ENCODE data around the gene OR2T35. TPM values are rescaled to one million over a fixed set of nuclear protein-coding genes. Genes with fewer than 3 reads are reported as not detected.

Gene OR2T35
- total and polyA plus RNA-seq, 2 donors (not counting 1 experiment from before 2014, with no cell fraction given): not detected

GRCh38 chr1:248597589-248597988 lies 47.5 kb downstream of the OR2T35 start, which contains the start of gene OR2T10:
TSS of gene OR2T10 (minus strand) at chr1:248597700. CDS start at chr1:248593768, 3,932 bp downstream.
- H3K4me2 ChIP-seq (ENCODE audit: extremely low read depth, insufficient read depth, low read length): no peak within 1 kb of the TSS
- H3K9ac ChIP-seq (ENCODE audit: insufficient read depth, low read length): no peak within 1 kb of the TSS
- no peak within 1 kb of the TSS for H3K27ac ChIP-seq (ENCODE audit: insufficient read depth, low read length)
- H3K4me3 ChIP-seq (replicated peaks in 1 of 4; ENCODE audit: control extremely low read depth in 1 of 4, insufficient read depth in 1 of 4, low read depth in 3 of 4, low read length in 4 of 4): no peak within 1 kb of the TSS
- TF ChIP-seq EZH2 (IDR thresholded peaks at IDR 0.05; ENCODE audit: low read length, missing control alignments) (no peak), CTCF (conservative IDR thresholded peaks at IDR 0.05 in 1 of 2, IDR thresholded peaks at IDR 0.05 in 1 of 2; ENCODE audit: low read depth in 1 of 2, low read length in 2 of 2) (no peak)
- no peaks in the 10 kb centered on the region for H3K36me3 ChIP-seq (ENCODE audit: control insufficient read depth, insufficient read depth, low read length)
- no peak for DNase-seq (ENCODE audit: low read depth in 2 of 2)
- no peaks in the 10 kb centered on the region for H3K4me1 ChIP-seq (ENCODE audit: control insufficient read depth, extremely low read depth, insufficient read depth, low read length)
- H4K20me1 ChIP-seq (ENCODE audit: control insufficient read depth, extremely low read depth, insufficient read depth, low read length): no peaks in the 10 kb centered on the region
- no peak within 1 kb of the TSS for H2AFZ ChIP-seq (ENCODE audit: low read length)
- no peaks in the 10 kb centered on the region for H3K79me2 ChIP-seq (ENCODE audit: control insufficient read depth, insufficient read depth, low read length)
- H3K27me3 ChIP-seq (ENCODE audit: control insufficient read depth, insufficient read depth, low read length): no peaks in the 10 kb centered on the region
- no peaks in the 10 kb centered on the region for H3K9me3 ChIP-seq (ENCODE audit: control insufficient read depth, insufficient read depth, low read depth, low read length)

- Histone ChIP-seq H3K27me3 (ENCODE audit: control insufficient read depth, insufficient read depth, low read length) (no peaks in the 10 kb centered on the region), H3K36me3 (ENCODE audit: control insufficient read depth, insufficient read depth, low read length) (no peaks in the 10 kb centered on the region), H3K79me2 (ENCODE audit: control insufficient read depth, insufficient read depth, low read length) (no peaks in the 10 kb centered on the region), H3K4me1 (ENCODE audit: control insufficient read depth, extremely low read depth, insufficient read depth, low read length) (no peaks in the 10 kb centered on the region), H4K20me1 (ENCODE audit: control insufficient read depth, extremely low read depth, insufficient read depth, low read length) (no peaks in the 10 kb centered on the region), H3K27ac (ENCODE audit: insufficient read depth, low read length) (no peak overlapping the region), H3K9me3 (ENCODE audit: control insufficient read depth, insufficient read depth, low read depth, low read length) (no peaks in the 10 kb centered on the region), H3K4me2 (ENCODE audit: extremely low read depth, insufficient read depth, low read length) (no peak overlapping the region), H3K4me3 (replicated peaks in 1 of 4; ENCODE audit: control extremely low read depth in 1 of 4, insufficient read depth in 1 of 4, low read depth in 3 of 4, low read length in 4 of 4) (no peak overlapping the region), H2AFZ (ENCODE audit: low read length) (no peak overlapping the region), H3K9ac (ENCODE audit: insufficient read depth, low read length) (no peak overlapping the region)
- no peak for DNase-seq (ENCODE audit: low read depth in 2 of 2)
- TF ChIP-seq CTCF (conservative IDR thresholded peaks at IDR 0.05 in 1 of 2, IDR thresholded peaks at IDR 0.05 in 1 of 2; ENCODE audit: low read depth in 1 of 2, low read length in 2 of 2) (no peak), EZH2 (IDR thresholded peaks at IDR 0.05; ENCODE audit: low read length, missing control alignments) (no peak)
Measured at GRCh38 chr1:248596615-248597014, 48.5 kb downstream of the OR2T35 start.

- no peaks in the 10 kb centered on the region for H3K27me3 ChIP-seq (ENCODE audit: control insufficient read depth, insufficient read depth, low read length)
- no peak overlapping the region for H3K9ac ChIP-seq (ENCODE audit: insufficient read depth, low read length)
- H3K9me3 ChIP-seq (ENCODE audit: control insufficient read depth, insufficient read depth, low read depth, low read length): no peaks in the 10 kb centered on the region
- H2AFZ ChIP-seq (ENCODE audit: low read length): no peak overlapping the region
- H3K4me2 ChIP-seq (ENCODE audit: extremely low read depth, insufficient read depth, low read length): no peak overlapping the region
- H3K4me1 ChIP-seq (ENCODE audit: control insufficient read depth, extremely low read depth, insufficient read depth, low read length): no peaks in the 10 kb centered on the region
- no peak for DNase-seq (ENCODE audit: low read depth in 2 of 2)
- H3K27ac ChIP-seq (ENCODE audit: insufficient read depth, low read length): no peak overlapping the region
- no peaks in the 10 kb centered on the region for H3K79me2 ChIP-seq (ENCODE audit: control insufficient read depth, insufficient read depth, low read length)
- H3K4me3 ChIP-seq (replicated peaks in 1 of 4; ENCODE audit: control extremely low read depth in 1 of 4, insufficient read depth in 1 of 4, low read depth in 3 of 4, low read length in 4 of 4): no peak overlapping the region
- H3K36me3 ChIP-seq (ENCODE audit: control insufficient read depth, insufficient read depth, low read length): no peaks in the 10 kb centered on the region
- H4K20me1 ChIP-seq (ENCODE audit: control insufficient read depth, extremely low read depth, insufficient read depth, low read length): no peaks in the 10 kb centered on the region
- TF ChIP-seq CTCF (conservative IDR thresholded peaks at IDR 0.05 in 1 of 2, IDR thresholded peaks at IDR 0.05 in 1 of 2; ENCODE audit: low read depth in 1 of 2, low read length in 2 of 2): no peak
- TF ChIP-seq EZH2 (IDR thresholded peaks at IDR 0.05; ENCODE audit: low read length, missing control alignments): no peak
Measured at GRCh38 chr1:248593226-248593625, 51.9 kb downstream of the OR2T35 start.

Measured in fibroblast of lung (primary cell).